Hematopoietic multipotent progenitor cell treated with erythropoietin and hydrocortisone succinate and interleukin-3 and kit ligand, for 6 days (in vitro differentiated cells): ENCODE measurements around the gene TSEN15.

Experiments used
- DNase-seq: peaks from one replicate; pipeline ENCODE4 v3.0.0-alpha.2; 2015

Gene TSEN15

DNA sequence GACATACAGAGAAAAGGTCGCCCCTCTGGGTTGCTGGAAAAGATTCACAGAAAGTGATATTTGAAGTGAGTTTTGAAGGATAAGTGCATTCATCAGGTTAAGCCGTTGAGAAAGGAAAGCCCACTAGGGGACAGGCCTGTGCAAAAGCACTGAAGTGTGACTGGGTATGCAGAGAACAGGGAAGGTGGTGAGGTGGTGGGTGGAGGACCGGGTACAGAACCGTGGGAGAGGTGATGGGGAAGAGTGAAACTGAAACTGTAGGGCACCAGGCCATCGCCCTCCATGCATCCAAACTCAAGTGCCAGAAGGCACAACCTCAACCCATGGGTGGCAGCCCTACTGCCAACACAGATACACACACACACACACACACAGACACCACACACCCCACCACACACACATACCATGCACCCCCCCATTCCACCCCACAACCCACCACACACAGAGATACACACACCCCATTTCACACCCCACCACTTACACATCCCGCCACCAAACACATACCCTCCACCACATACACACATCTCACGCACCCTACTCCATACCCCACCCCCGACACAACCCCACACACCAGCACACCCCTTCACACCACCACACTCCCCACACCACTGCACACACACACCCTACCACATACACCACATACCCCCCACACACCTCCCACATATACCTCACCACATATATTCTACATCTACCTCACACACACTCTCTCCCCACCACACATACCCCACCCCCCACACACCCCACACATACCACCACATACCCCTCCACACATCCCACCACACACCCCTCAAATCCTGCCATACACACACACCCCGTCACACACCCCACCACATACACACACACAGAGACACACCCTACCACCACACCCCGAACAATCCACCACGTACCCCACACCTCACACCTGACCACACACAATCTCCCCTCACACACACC is 59.0 kb downstream of the TSEN15 start:
- no peak for DNase-seq

DNA sequence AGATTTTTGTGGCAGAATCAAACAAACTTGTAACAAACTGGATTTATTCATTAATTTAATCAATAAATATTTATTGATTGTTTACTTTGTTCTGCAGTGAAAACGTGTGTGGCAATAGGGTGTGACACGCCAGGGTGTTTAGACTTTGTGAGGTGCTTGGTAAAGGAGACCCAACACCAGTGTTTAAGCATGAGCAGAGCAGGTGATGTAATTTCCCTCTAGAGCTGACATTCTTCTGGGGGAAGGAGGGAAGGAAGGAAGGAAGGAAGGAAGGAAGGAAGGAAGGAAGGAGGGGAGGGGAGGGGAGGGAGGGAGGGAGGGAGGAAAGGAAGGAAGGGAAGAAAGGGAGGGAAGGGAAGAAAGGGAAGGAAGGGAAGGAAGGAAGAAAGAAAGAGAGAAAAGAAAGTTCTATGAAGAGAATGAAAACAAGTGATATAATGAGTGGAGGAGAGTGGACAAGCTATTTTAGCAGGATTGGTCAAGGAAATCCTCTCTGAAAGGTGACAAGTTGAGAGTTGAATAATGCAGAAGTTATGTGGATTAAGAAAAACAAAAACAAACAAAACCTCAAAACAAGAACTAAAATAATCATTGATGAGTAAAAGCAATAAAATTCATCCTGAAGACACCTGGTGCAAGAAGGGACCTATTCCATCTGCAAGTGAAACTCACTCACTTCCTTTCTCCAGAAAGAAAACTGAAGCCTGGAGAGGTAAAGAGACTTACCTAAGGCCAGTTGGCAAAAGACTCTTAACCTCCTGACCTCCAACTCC is 60.8 kb downstream of the TSEN15 start:
- DNase-seq: no peak

DNA sequence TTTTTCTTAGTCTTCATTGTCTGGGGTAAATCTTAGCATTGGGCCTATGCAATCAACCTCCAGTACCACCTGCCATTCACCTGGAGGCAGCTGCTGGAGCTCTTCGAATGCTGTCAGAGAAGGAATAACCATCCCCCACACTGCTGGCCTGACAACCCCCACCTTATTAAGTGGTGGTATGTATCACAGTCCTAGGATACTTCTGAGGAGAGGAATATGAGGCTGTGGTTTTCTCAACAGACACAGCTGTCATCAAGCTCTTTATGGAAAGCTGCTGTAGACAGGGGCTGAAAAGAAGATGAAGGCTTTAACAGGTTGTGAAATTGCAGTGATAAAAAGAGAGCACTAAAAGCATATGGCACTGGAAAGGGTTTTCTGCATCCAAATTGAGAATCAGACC is 61.7 kb downstream of the TSEN15 start:
- DNase-seq: no peak

DNA sequence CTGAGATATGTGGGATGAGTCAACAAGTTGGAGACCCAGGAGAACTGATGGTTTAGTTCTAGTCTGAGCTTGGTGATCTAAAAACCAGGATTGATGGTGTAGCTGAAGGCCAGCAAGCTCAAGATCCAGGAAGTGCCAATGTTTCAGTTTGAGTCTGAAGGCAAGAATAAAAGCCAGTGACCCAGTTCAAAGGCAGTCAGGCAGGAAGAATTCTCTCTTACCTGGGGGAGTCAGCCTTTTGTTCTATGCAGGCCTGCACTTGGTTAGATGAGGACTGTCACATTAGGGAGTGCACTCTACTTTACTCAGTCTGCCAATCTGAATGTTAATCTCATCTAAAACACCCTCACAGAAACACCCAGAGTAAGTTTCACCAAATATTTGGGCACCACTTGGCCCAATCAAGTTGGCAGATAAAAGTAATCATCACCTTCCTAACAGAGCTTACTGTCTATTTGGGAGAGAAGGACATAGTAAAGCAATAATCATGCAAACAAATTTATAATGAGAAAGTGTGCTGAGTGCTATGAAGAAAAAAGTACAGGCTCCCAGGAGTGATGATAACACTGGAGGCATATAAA is 63.4 kb downstream of the TSEN15 start:
- no peak for DNase-seq

DNA sequence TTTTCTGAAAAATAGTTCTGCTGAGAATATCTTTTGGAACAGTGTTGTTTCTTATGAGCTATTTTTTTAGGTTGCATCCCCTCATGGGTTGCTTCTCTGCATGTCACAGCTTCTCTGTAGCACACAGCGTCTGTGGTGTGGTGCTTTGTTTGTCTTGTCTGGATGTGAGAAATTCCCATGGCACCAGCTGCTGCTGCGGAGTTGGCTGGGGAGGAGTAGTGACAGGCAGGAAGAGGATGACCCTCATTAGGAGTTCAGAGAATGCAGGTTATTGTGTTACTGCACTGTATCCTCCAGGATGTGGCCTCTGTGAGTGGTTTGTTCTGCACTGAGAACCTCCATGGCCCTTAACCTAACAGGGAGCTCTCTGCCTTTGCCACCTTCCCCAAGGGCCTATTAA is 64.8 kb downstream of the TSEN15 start:
- no peak for DNase-seq

DNA sequence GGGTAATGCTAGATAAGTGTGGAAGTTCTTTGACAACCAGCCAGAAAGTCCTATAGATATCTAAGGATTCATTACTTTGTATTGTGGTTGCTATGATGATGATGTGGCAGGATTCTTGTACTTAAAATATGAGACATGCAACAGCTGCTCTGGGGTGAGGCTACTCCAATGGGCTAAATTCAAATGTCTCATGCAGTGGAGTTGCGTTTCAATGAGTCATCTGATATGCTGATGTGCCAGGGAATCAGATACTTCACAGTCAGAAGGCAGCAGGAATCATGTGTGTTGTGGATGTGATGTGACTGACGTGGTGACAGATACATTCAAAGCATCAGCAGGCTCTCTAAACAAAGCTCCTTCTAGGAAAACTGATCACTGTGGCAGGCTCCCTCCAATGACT is 66.5 kb downstream of the TSEN15 start:
- DNase-seq: no peak
